Endothelial cell of umbilical vein (primary cell): ENCODE measurements around the gene PGAP3. TPM values are rescaled to one million over a fixed set of nuclear protein-coding genes. Genes with fewer than 3 reads are reported as not detected.
"Not testable (repeated sequence)": the region's sequence is repeated elsewhere in the genome, so short reads cannot be mapped to it uniquely, and the experiment has no call there.

Experiments
- BruUV-seq: library from RNA; stranded (reverse); fragments of 400-500 nt; replicated peaks from 2 replicates; lab custom pipeline; 2021; lab: Mats Ljungman, UMichigan
- CTCF ChIA-PET: fragments of 300-600, 350-600 bp; sonication (Branson Sonifier 250); formaldehyde crosslinking; loops from one replicate; lab custom pipeline; 2021; ENCODE audit warnings: antibody characterized with exemption, inconsistent platforms; lab: Charles Lee
- POLR2A ChIA-PET: fragments of 300-600, 350-600 bp; sonication (Branson Sonifier 250); formaldehyde crosslinking; loops from one replicate; lab custom pipeline; 2021; ENCODE audit warnings: antibody characterized with exemption, inconsistent platforms; lab: Charles Lee
- DNase-seq: peaks from one replicate; pipeline ENCODE4 v3.0.0-alpha.2; 2011; ENCODE audit warnings: low read depth, low spot score
- FAIRE-seq: peaks from 2 replicates; lab custom pipeline; 2011; peaks lifted over from hg19 to GRCh38; lab: Jason Lieb, UNC
- H2AFZ ChIP-seq: 2 replicates; pipeline ENCODE4 v1.6.0; 2012; ENCODE audit warnings: low read depth, low read length, control low read depth, inconsistent platforms
- H3K27ac ChIP-seq: 2 replicates; pipeline ENCODE4 v1.5.1; 2011; ENCODE audit warnings: low read depth, mild to moderate bottlenecking, control low read depth, low read length, moderate library complexity; ENCODE audit not compliant: insufficient read depth
- H3K27me3 ChIP-seq, 2 experiments: 2 replicates each; pipeline versions ENCODE4 v1.6.0 to v1.6.1; 2011; ENCODE audit warnings: low read length in 2 of 2, mixed read lengths in 1 of 2; ENCODE audit not compliant: control insufficient read depth in 2 of 2, insufficient read depth in 2 of 2
- H3K36me3 ChIP-seq, 2 experiments: 2 replicates in 1 of 2; 3 replicates in 1 of 2; pipeline ENCODE4 v1.5.1; 2011; ENCODE audit warnings: low read length in 2 of 2, mild to moderate bottlenecking in 1 of 2, moderate library complexity in 1 of 2; ENCODE audit not compliant: control insufficient read depth in 2 of 2, insufficient read depth in 2 of 2; ENCODE audit errors: extremely low read depth in 1 of 2
- H3K4me1 ChIP-seq: 3 replicates; pipeline ENCODE4 v1.5.1; 2011; ENCODE audit warnings: mild to moderate bottlenecking, low read length; ENCODE audit not compliant: control insufficient read depth, insufficient read depth; ENCODE audit errors: extremely low read depth
- H3K4me2 ChIP-seq: 2 replicates; pipeline ENCODE4 v1.6.1; 2011; ENCODE audit warnings: low read length, control low read depth, mixed read lengths; ENCODE audit not compliant: insufficient read depth
- H3K4me3 ChIP-seq, 3 experiments: fragments of 200-600 bp in 1 of 3; sonication (generic), shearing (Covaris generic) in 1 of 3; replicated peaks in 1 of 3; 2 replicates each; pipeline ENCODE4 v1.5.1; 2011 to 2016; ENCODE audit warnings: control low read depth in 3 of 3, low read length in 3 of 3, mild to moderate bottlenecking in 2 of 3, inconsistent platforms in 1 of 3, low read depth in 1 of 3, moderate library complexity in 1 of 3; ENCODE audit not compliant: insufficient read depth in 1 of 3
- H3K79me2 ChIP-seq: 2 replicates; pipeline ENCODE4 v1.6.0; 2012; ENCODE audit warnings: low read length, inconsistent platforms; ENCODE audit not compliant: control insufficient read depth, insufficient read depth
- H3K9ac ChIP-seq: replicated peaks from 2 replicates; pipeline ENCODE3; 2011; ENCODE audit warnings: low read length, control low read depth; ENCODE audit not compliant: insufficient read depth; ENCODE audit errors: extremely low read depth
- H3K9me1 ChIP-seq: replicated peaks from 3 replicates; pipeline ENCODE4 v1.6.0; 2011; ENCODE audit warnings: mild to moderate bottlenecking, low read length; ENCODE audit not compliant: control insufficient read depth, insufficient read depth; ENCODE audit errors: extremely low read depth
- H3K9me3 ChIP-seq: replicated peaks from 2 replicates; pipeline ENCODE4 v1.5.1; 2012; ENCODE audit warnings: low read length, inconsistent platforms; ENCODE audit not compliant: control insufficient read depth, insufficient read depth
- H4K20me1 ChIP-seq: replicated peaks from 2 replicates; pipeline ENCODE3; 2011; ENCODE audit warnings: mild to moderate bottlenecking, low read length; ENCODE audit not compliant: control insufficient read depth, insufficient read depth; ENCODE audit errors: extremely low read depth
- EZH2 ChIP-seq: IDR thresholded peaks from 2 replicates; pipeline ENCODE4 v1.6.1; 2012; ENCODE audit warnings: borderline replicate concordance, low read depth, mild to moderate bottlenecking, moderate library complexity, low read length, inconsistent platforms; ENCODE audit not compliant: severe bottlenecking
- JUN ChIP-seq: IDR thresholded peaks from 2 replicates; pipeline ENCODE4 v1.6.1; 2011; ENCODE audit warnings: borderline replicate concordance, low read depth; ENCODE audit not compliant: insufficient read length, insufficient read depth
- MYC ChIP-seq: IDR thresholded peaks from one replicate; pipeline ENCODE4 v1.6.1; 2011; ENCODE audit warnings: mild to moderate bottlenecking, low read depth, low read length
- POLR2A ChIP-seq: IDR thresholded peaks from 2 replicates; pipeline ENCODE4 v1.6.1; 2012; ENCODE audit warnings: low read depth, mild to moderate bottlenecking, control low read depth, low read length
- POLR2AphosphoS5 ChIP-seq: IDR thresholded peaks from 2 replicates; pipeline ENCODE4 v1.6.1; 2012; ENCODE audit warnings: low read depth, mild to moderate bottlenecking, control low read depth, low read length, moderate library complexity; ENCODE audit not compliant: insufficient read depth
- dilution Hi-C: fragments of 300-500 bp; cut with MboI; formaldehyde crosslinking; loops from one replicate; pipeline ENCODE4 v1.15.0; 2019; ENCODE audit warnings: low sequenced_read_pairs; ENCODE audit not compliant: extremely low pct_ligation_motif_present
- intact Hi-C: fragments of 100-400 bp; cut with micrococcal nuclease; formaldehyde crosslinking; loops from one replicate; pipeline ENCODE4 v1.10.0; 2022
- polyA plus RNA-seq, 4 experiments: library from polyadenylated mRNA; depleted of rRNA in 3 of 4; stranded (reverse) in 3 of 4; unstranded in 1 of 4; fragments of >200 nt; gene quantifications; 2 replicates each; pipeline versions ENCODE4 v1.2.1 to v1.2.3, GENCODE V29; 2011 to 2012; ENCODE audit warnings: missing spikeins in 1 of 4
- total RNA-seq: library from RNA; stranded (reverse); gene quantifications from 2 replicates; pipeline ENCODE4 v1.2.3, GENCODE V29; 2021

Gene PGAP3
- total and polyA plus RNA-seq, 2 donors (not counting 3 experiments of a cell fraction or from before 2014, with no cell fraction given) = 6.4 to 14.9 TPM

DNA sequence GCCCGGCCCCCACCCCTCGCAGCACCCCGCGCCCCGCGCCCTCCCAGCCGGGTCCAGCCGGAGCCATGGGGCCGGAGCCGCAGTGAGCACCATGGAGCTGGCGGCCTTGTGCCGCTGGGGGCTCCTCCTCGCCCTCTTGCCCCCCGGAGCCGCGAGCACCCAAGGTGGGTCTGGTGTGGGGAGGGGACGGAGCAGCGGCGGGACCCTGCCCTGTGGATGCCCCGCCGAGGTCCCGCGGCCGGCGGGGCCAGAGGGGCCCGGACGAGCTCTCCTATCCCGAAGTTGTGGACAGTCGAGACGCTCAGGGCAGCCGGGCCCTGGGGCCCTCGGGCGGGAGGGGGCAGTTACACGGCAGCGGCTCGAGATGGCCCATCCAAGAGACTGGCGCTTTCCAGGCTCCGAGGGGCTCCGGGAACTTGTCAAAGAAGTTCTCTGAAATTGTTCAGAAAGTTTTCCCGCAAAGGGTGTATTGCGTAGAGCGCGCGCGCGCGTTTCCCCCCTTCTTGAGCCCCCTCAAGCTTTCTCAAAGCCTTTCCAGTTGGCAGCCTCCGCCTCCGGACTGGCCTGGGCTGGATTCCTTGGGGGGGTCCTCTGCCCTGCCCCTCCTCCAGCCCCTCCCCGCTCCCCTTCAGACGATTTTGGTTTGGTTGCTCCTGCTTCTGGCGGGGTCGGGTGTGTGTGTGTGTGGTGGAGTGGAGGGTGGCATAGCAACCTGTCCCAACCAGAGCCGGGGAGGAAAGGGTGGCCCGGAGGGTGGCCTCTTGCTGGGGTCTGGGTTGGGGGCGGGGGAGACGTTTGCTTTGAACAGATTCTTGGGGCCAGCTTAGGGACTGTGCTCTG lies 12.5 kb upstream of the PGAP3 start:
- H3K9me1 ChIP-seq = no peaks in the 10 kb centered on the region
- H3K4me1 ChIP-seq = no peaks in the 10 kb centered on the region
- H3K27ac ChIP-seq = no peak overlapping the region
- BruUV-seq = no TSS peak
- peaks cover 0 to 2% of the 10 kb centered on the region in 2 experiments for H3K27me3 ChIP-seq
- H3K9ac ChIP-seq = peak overlapping the region; percentile 39
- CTCF ChIA-PET = interaction anchor here (1.0 to 2.3 kb wide), 10 partner anchors 12 to 78 kb away, joined by 3 to 20 read pairs (median 5); partner anchors contain the start of genes MIEN1 and PGAP3
- peak overlapping the region; percentile 44 to 52 (median 52) for H3K4me3 ChIP-seq
- peak; percentile 22 for DNase-seq
- TF ChIP-seq POLR2AphosphoS5 (no peak), JUN (no peak), EZH2 (peak; percentile 33)
- H3K79me2 ChIP-seq = no peaks in the 10 kb centered on the region
- no peak for FAIRE-seq
- POLR2A ChIA-PET = interaction anchor here (0.6 kb wide), 1 partner anchor 252 kb away, joined by 3 read pairs; no protein-coding TSS in a partner anchor
- peak overlapping the region; percentile 73 for H3K4me2 ChIP-seq
- H3K36me3 ChIP-seq = no peaks in the 10 kb centered on the region
- intact Hi-C loops (no loop called here), dilution Hi-C loops (no loop called here)
- H2AFZ ChIP-seq = peak overlapping the region; percentile 57
- H4K20me1 ChIP-seq = no peaks in the 10 kb centered on the region
- H3K9me3 ChIP-seq = no peaks in the 10 kb centered on the region

GRCh38 chr17:39699818-39700147 lies 11.9 kb upstream of the PGAP3 start, which contains the start of gene ERBB2:
ERBB2 (plus strand) TSS chr17:39700064; CDS start chr17:39700239, 175 bp downstream.
- Histone ChIP-seq H3K36me3 (no peaks in the 10 kb centered on the region), H3K27ac (no peak within 1 kb of the TSS), H2AFZ (peak within 1 kb of the TSS; percentile 57), H3K79me2 (no peaks in the 10 kb centered on the region), H3K9me3 (no peaks in the 10 kb centered on the region), H3K4me3 (peak within 1 kb of the TSS; percentile 44 to 58 (median 52)), H3K9me1 (no peaks in the 10 kb centered on the region), H4K20me1 (no peaks in the 10 kb centered on the region), H3K27me3 (peaks cover 0 to 2% of the 10 kb centered on the region in 2 experiments), H3K4me2 (peak within 1 kb of the TSS; percentile 73), H3K4me1 (no peaks in the 10 kb centered on the region), H3K9ac (peak within 1 kb of the TSS; percentile 39)
- intact Hi-C loops (no loop called here), dilution Hi-C loops (no loop called here)
- peak; percentile 57 for DNase-seq
- no TSS peak for BruUV-seq
- FAIRE-seq = peak; percentile 80
- POLR2A ChIA-PET = no interaction called here
- TF ChIP-seq POLR2AphosphoS5 (peak; percentile 47), MYC (no peak), POLR2A (peak; percentile 64)
- CTCF ChIA-PET = interaction anchor here (0.9 to 2.3 kb wide), 11 partner anchors 11 to 78 kb away, joined by 3 to 20 read pairs (median 4); partner anchors contain the start of genes MIEN1, PGAP3 and PNMT

GRCh38 chr17:39699157-39699817 lies 11.4 kb upstream of the PGAP3 start:
- CTCF ChIA-PET = interaction anchor here (0.9 to 2.3 kb wide), 11 partner anchors 11 to 77 kb away, joined by 3 to 20 read pairs (median 4); partner anchors contain the start of genes MIEN1, PGAP3 and PNMT
- BruUV-seq, dilution Hi-C loops, intact Hi-C loops, H3K27me3 ChIP-seq, H3K9me3 ChIP-seq, H3K36me3 ChIP-seq, H4K20me1 ChIP-seq, H3K27ac ChIP-seq, H3K9me1 ChIP-seq, FAIRE-seq, H3K4me1 ChIP-seq, DNase-seq, POLR2A ChIA-PET, H3K79me2 ChIP-seq: not testable (repeated sequence)
- Histone ChIP-seq H3K9ac (peak overlapping the region; percentile 39), H3K4me2 (peak overlapping the region; percentile 73), H3K4me3 (peak overlapping the region; percentile 44 to 58 (median 52)), H2AFZ (peak overlapping the region; percentile 10)
